Stimulated activated CD4-positive, alpha-beta T cell treated with anti-CD3 and anti-CD28 coated beads, TNF-alpha, amount 100 ng/mL, for 48 hours (primary cell): ENCODE measurements around the gene ATAD3A.

Source experiments
- DNase-seq, 3 donors: peaks; one replicate each; pipeline ENCODE4 v3.0.0-alpha.2; 2020; ENCODE audit warnings: low read depth in 3 of 3

Gene ATAD3A

GRCh38 chr1:1582585-1583346 is 70.8 kb downstream of the ATAD3A start:
- DNase-seq = no peak

- no peak for DNase-seq
Observed at GRCh38 chr1:1583347-1584010, 71.5 kb downstream of the ATAD3A start.
